Left lung (tissue), 10 donors: ENCODE results near the gene DDIAS. TPM values are rescaled to one million over a fixed set of nuclear protein-coding genes. Genes with fewer than 3 reads are reported as not detected.

Experiments
- ATAC-seq: fragments of 200-7000 bp; cut with Tn5 transposase; one replicate; pipeline ENCODE4 v1.9.1; 2020; ENCODE audit warnings: moderate library complexity
- DNase-seq, 4 donors: peaks; one replicate each; pipeline ENCODE4 v3.0.0-alpha.2; 2013 to 2020
- H3K27ac ChIP-seq, 2 donors: fragments of 200-600 bp; sonication (generic) in 1 of 2; one replicate each; pipeline versions ENCODE4 v1.5.0 to v1.8.0; 2020 to 2021
- H3K27me3 ChIP-seq, 2 donors: fragments of 200-600 bp; sonication (generic) in 1 of 2; one replicate each; pipeline versions ENCODE4 v1.5.0 to v1.8.0; 2020 to 2021
- H3K36me3 ChIP-seq, 2 donors: fragments of 200-600 bp; sonication (generic) in 1 of 2; one replicate each; pipeline versions ENCODE4 v1.5.0 to v1.8.0; 2020 to 2021
- H3K4me1 ChIP-seq, 2 donors: fragments of 200-600 bp; one replicate each; pipeline ENCODE4 v1.8.0; 2021
- H3K4me3 ChIP-seq, 2 donors: fragments of 200-600 bp; sonication (generic) in 1 of 2; one replicate each; pipeline versions ENCODE4 v1.5.0 to v1.8.0; 2020 to 2021; ENCODE audit warnings: mild to moderate bottlenecking in 1 of 2
- H3K9me3 ChIP-seq, 2 donors: fragments of 200-600 bp; sonication (generic) in 1 of 2; one replicate each; pipeline versions ENCODE4 v1.5.0 to v1.8.0; 2020 to 2021
- CTCF ChIP-seq, 2 donors: fragments of 200-600 bp; sonication (generic) in 1 of 2; IDR thresholded peaks; one replicate each; pipeline versions ENCODE4 v1.5.0 to v1.8.0; 2021; ENCODE audit warnings: antibody characterized with exemption in 2 of 2
- intact Hi-C, 2 donors: fragments of 100-400 bp; cut with DNase I; formaldehyde crosslinking; loops; one replicate each; pipeline versions ENCODE4 v1.11.2 to v1.14.2; 2022
- polyA plus RNA-seq, 6 donors: library from polyadenylated mRNA; unstranded; fragments of 120-200 nt; gene quantifications; one replicate each; pipeline ENCODE4 v1.2.1, GENCODE V29; 2013; ENCODE audit not compliant: insufficient read length in 6 of 6
- total RNA-seq, 2 donors: library from RNA; stranded (reverse); fragmentation: NEBNext Ultra II Directional; extraction: Animal tissue kit (Norgen Biotek cat#: 25700); gene quantifications; one replicate each; pipeline ENCODE4 v1.2.1, GENCODE V29; 2021
- donor health status: DM: no; HTN: yes; CAD: no.
- donor health status: DM: no; HTN: no; CAD: no.

DDIAS gene
- total and polyA plus RNA-seq, 8 donors: 2.9 to 7.3 (median 5.3) TPM

GRCh38 chr11:82900277-82901164, 1.0 kb upstream of the DDIAS start, which contains the start of gene PRCP:
Gene PRCP (minus strand): TSS chr11:82900430. CDS start chr11:82900402, 28 bp downstream.
- Histone ChIP-seq H3K9me3 (no peaks in the 10 kb centered on the region), H3K27ac (peak within 1 kb of the TSS; percentile 79 to 98), H3K36me3 (no peaks in the 10 kb centered on the region), H3K4me1 (peaks cover 9 to 55% of the 10 kb centered on the region in 2 donors), H3K27me3 (no peaks in the 10 kb centered on the region), H3K4me3 (peak within 1 kb of the TSS; percentile 61 to 68)
- intact Hi-C loops: loop anchor here in 1 of 2 donors (10.0 kb wide), 1 partner anchor 354 kb away; no protein-coding TSS in a partner anchor
- peak; percentile 87 to 99 (median 96) for DNase-seq
- TF ChIP-seq CTCF (IDR thresholded peaks at IDR 0.05): no peak
- ATAC-seq: peak; percentile 96

GRCh38 chr11:82901922-82902485, 468 bp downstream of the DDIAS start:
- Histone ChIP-seq H3K27me3 (no peaks in the 10 kb centered on the region), H3K36me3 (no peaks in the 10 kb centered on the region), H3K4me1 (peaks cover 9 to 49% of the 10 kb centered on the region in 2 donors), H3K27ac (peak overlapping the region in 1 of 2 donors; percentile 98), H3K4me3 (peak overlapping the region; percentile 61 to 68), H3K9me3 (no peaks in the 10 kb centered on the region)
- no peak for ATAC-seq
- DNase-seq: no peak
- intact Hi-C loops: loop anchor here in 1 of 2 donors (10.0 kb wide), 1 partner anchor 353 kb away; no protein-coding TSS in a partner anchor
- no peak for TF ChIP-seq CTCF (IDR thresholded peaks at IDR 0.05)

- ATAC-seq (no peak), DNase-seq (no peak)
- intact Hi-C loops: loop anchor here in 1 of 2 donors (10.0 kb wide), 1 partner anchor 352 kb away; no protein-coding TSS in a partner anchor
- Histone ChIP-seq H3K4me1 (peaks cover 9 to 47% of the 10 kb centered on the region in 2 donors), H3K9me3 (no peaks in the 10 kb centered on the region), H3K27ac (no peak overlapping the region), H3K36me3 (no peaks in the 10 kb centered on the region), H3K4me3 (no peak overlapping the region), H3K27me3 (no peaks in the 10 kb centered on the region)
- no peak for TF ChIP-seq CTCF (IDR thresholded peaks at IDR 0.05)
Measured at GRCh38 chr11:82902880-82903279, 1.3 kb downstream of the DDIAS start.

- no peaks in the 10 kb centered on the region for H3K9me3 ChIP-seq
- H3K4me1 ChIP-seq: peaks cover 8 to 35% of the 10 kb centered on the region in 2 donors
- no peak overlapping the region for H3K4me3 ChIP-seq
- no peaks in the 10 kb centered on the region for H3K27me3 ChIP-seq
- no peak for TF ChIP-seq CTCF (IDR thresholded peaks at IDR 0.05)
- H3K36me3 ChIP-seq: no peaks in the 10 kb centered on the region
- ATAC-seq (no peak), DNase-seq (no peak)
- H3K27ac ChIP-seq: no peak overlapping the region
- intact Hi-C loops: loop anchor here in 1 of 2 donors (10.0 kb wide), 1 partner anchor 351 kb away; no protein-coding TSS in a partner anchor
Measured at GRCh38 chr11:82903843-82904586, 2.5 kb downstream of the DDIAS start.
